ENCODE results near the gene KNDC1.

DNA sequence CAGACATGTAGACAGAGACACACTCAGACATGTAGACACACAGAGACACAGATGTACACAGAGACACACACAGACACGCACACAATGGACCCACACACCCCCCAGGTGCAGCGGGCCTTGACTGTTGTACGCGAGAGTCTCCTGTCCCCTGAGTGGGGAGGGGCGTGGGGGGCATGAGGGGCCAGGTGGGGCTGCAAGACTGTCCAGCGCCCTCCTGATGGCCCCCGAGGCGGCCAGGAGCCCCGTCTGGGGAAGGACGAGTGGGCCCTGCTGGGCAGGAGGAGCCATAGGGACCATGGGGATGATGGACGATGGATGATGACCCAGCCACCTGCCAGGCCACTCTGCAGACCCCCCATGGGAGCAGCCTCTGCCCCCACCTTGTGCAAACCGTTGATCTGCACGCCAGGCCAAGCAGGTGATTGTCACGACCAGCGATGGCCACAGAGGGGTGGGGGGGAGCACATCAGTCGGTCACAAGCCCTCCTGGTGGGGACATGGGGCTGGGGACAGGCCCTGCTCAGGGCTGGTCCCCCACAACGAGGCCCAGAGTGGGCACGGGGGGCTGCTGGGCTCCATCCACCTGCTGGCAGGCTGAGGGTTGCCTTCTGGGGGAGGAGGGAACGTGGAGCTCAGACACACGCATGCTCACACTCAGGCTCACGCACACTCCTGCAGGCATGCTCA is 89.2 kb downstream of the KNDC1 start:
- TF ChIP-seq EP300 (IDR thresholded peaks at IDR 0.05) (no peak), POLR2A (IDR thresholded peaks at IDR 0.05) (no peak)
- TF ChIP-seq, protein P1, sequence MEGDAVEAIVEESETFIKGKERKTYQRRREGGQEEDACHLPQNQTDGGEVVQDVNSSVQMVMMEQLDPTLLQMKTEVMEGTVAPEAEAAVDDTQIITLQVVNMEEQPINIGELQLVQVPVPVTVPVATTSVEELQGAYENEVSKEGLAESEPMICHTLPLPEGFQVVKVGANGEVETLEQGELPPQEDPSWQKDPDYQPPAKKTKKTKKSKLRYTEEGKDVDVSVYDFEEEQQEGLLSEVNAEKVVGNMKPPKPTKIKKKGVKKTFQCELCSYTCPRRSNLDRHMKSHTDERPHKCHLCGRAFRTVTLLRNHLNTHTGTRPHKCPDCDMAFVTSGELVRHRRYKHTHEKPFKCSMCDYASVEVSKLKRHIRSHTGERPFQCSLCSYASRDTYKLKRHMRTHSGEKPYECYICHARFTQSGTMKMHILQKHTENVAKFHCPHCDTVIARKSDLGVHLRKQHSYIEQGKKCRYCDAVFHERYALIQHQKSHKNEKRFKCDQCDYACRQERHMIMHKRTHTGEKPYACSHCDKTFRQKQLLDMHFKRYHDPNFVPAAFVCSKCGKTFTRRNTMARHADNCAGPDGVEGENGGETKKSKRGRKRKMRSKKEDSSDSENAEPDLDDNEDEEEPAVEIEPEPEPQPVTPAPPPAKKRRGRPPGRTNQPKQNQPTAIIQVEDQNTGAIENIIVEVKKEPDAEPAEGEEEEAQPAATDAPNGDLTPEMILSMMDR (IDR thresholded peaks at IDR 0.05): no peak
